EH (cell line): Measurements from ENCODE around the gene TIMP2.
A peak's percentile ranks its signal among the peaks of the same experiment; 100 is the strongest.
"Not testable (repeated sequence)": the region's sequence is repeated elsewhere in the genome, so short reads cannot be mapped to it uniquely, and the experiment has no call there.

Source experiments
- DNase-seq: peaks from one replicate; pipeline ENCODE4 v3.0.0-alpha.2; 2015; ENCODE audit warnings: low read depth

The TIMP2 gene

DNA sequence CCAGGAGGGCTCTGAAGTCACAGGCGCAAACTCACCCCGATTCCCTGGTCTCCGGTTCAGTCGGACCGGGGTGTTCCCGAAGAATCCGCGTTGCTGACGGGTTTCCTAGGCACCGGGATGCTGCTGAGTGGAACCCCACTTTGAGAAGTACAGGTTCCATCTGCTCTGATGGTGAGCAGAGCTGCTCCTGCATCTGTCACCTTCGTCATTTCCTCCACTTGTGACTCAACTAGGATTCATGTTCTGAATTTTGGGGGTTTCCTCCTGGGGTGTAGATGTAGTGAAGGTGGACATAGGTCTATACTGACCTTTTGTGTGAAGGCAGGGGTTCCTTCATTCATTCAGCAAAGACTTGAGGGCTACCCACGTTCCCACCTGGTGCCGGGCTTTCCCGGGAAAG lies 29.5 kb upstream of the TIMP2 start:
- no peak for DNase-seq

DNA sequence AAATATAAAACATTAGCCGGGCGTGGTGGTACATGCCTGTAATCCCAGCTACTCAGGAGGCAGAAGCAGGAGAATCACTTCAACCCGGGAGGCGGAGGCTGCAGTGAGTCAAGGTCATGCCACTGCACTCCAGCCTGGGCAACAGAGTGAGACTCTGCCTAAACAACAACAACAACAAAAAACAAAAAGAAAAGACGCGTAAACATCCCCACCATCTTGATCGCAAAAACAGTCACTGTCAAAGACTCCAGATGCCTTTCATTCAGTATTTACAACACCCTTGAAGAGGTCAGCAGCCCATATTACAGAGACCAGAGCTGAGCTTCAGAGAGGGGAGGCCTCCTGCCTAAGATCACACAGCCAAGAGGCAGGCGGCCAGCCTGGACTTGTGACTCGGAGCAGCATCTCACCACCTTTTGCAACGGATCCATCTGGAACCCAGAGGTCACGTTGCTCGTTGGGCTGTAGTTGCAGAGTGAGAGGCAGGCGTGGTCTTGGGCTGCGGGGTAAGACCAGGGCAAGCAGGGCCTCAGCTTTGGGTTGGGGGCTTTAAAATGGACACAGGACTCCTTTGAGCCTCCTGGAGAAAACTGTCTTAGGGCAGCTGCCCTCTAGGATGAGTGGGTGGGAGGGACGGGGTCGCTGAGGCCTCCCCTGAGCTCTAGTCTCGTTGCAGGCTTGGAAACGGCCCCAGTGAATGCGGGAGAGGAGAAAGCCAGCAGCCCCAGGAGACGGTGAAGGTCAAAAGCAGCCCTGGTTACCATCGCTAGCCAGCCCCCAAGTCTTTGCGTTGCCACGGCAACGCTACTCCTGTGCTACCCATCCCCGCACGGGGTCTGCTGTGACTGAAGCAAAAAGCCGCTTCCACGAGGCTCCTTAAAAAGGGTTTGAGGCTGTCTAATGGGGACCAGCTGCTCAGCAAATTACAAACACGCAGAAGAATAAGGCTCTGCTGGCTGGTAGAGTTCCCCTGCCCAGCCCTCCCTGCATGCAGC lies 28.5 kb upstream of the TIMP2 start:
- no peak for DNase-seq

DNA sequence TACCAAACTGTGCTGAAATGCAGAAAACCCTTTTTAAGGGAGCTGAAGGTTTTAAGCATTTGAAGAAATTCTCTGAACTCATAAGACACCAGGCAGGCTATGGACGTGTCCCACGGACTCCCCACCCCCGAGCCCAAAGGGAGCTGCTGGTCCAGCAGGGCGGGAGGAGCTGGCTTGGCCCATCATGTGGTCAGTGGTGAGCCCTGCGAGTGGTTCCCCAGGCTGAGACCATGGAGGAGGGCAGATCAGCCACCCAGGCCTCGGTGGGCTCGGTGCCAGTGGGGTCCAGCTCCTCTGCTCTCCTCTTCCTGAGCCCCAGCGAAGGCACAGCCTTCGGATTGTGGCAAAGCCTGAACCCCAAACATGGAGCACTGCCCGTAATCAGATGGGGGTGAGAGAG lies 27.5 kb upstream of the TIMP2 start:
- DNase-seq, result no peak

DNA sequence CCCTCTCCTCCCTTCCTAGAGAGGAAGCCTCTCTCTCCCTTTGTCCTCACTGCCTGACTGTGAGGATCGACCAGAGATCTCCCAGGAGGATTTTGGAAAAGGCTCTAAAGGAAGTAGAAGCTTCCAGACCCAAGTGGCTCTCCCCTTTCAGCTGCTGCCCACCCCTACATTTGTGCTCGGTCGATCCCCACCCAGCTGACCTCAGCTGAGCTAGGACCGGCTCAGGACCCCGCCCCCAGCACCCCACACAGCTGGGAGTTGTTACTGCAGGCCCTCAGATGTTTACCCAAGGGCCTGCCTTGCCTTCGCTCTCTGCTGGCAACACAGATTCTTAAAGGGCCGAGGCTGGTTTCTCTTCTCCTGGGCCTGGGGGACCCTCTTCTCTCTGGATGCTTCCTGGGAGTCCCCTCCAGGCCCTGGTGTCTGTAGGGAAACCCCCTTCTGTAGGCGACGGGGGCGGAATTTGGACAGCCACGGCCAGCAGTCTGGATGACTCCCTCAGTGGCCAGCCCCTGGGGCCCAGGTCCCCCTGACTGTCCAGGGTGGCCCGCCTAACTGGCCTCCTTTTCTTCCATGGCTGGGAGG lies 26.9 kb upstream of the TIMP2 start:
- no peak for DNase-seq

DNA sequence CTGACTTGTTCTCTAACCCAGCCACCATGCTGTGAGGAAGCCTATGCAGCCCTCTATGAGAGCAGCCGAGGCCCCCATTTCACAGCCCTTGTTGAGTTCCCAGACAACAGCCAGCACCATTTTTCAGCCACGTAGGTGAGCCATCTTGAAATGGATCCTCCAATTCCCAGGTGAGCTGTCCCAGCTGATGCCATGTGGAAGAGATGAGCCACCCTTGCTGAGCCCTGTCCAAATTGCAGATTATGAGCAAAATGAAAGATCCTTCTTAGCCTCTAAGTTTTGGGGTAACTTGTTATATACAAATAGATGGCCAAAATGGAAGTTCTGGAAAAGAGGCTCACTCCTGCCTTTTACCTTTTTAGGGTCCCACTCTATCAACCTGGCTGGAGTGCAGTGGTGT lies 25.7 kb upstream of the TIMP2 start:
- DNase-seq, result no peak

DNA sequence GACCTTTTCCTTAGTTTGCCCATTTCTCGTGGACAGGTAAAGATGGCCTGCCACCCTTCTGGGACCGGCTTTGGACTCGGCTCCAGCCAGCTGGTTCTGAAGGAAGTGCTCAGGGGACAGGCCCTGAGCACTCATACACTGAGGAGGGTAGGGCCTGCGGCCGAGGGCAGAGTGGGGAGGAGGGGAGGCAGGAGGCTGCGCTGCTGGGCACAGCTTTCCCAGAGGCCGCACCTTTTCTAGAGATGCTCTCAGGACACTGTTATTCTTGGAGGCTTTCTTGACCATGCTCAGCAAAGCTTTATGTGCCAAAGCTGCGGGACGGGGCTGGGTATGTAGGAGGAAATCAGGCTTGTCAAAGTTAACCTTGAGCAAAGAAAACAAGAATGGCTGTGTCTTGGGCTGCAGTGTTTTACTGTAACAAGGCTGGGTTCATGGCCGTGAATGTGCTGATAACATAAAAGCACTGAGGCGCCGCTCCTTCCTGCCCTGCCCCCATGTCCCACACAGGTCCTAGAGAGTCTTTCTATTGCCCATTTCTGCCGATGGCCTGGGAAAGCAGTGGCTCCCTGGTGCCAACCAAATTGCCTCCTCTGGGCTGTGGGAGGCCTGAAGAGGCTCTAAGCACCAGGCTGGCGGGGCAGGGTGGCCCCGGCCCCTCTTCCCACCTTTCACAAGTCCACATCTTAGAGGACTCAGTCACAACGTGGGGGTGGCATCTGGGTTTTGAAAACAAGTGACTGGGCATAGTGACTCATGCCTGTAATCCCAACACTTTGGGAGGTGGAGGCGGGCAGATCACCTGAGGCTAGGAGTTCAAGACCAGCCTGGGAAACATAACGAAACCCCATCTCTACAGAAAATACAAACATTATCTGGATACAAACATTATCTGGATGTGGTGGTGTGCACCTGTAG lies 22.3 kb upstream of the TIMP2 start:
- no peak for DNase-seq

DNA sequence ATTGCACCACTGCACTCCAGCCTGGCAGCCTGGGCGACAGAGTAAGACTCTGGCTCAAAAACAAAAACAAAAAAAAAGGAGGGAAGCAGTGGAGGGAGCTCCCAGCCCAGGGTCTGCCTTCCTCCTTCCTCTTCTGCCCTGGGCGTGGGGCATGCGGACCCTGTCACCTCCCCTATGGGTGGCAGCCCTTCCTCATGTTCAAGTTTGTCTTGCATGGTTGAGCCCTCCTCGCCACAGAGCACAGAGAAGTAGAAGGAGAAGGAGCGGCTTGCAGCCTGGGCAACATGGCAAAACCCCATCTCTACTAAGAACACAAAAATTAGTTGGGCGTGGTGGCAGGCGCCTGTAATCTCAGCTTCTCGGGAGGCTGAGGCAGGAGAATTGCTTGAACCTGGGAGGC lies 21.4 kb upstream of the TIMP2 start:
- no peak for DNase-seq

DNA sequence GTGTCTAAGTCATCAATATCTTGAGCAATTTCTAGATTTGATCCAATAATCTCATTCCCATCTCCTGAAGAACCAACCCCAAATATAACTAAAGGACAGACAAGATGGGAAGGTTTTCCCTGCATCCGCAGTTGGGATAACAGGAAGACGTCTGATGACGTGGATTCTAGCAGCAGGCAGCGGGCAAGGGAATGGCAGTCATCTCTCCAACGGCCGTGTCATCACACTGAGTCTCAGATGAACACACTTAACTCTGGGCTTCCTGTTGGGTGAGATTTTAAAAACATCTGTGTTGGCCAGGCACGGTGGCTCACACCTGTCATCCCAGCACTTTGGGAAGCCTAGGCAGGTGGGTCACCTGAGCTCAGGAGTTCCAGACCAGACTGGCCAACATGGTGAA lies 20.9 kb upstream of the TIMP2 start:
- no peak for DNase-seq

DNA sequence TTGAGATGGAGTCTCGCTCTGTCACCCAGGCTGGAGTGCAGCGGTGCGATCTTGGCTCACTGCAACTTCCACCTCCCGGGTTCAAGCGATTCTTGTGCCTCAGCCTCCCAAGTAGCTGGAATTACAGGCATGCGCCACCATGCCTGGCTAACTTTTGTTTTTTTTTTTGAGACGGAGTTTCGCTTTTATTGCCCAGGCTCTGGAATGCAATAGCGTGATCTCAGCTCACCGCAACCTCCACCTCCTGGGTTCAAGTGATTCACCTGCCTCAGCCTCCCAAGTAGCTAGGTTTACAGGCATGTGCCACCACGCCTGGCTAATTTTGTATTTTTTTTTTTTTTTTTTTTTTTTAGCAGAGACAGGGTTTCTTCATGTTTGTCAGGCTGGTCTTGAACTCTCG lies 20.3 kb upstream of the TIMP2 start:
- not testable (repeated sequence) for DNase-seq

DNA sequence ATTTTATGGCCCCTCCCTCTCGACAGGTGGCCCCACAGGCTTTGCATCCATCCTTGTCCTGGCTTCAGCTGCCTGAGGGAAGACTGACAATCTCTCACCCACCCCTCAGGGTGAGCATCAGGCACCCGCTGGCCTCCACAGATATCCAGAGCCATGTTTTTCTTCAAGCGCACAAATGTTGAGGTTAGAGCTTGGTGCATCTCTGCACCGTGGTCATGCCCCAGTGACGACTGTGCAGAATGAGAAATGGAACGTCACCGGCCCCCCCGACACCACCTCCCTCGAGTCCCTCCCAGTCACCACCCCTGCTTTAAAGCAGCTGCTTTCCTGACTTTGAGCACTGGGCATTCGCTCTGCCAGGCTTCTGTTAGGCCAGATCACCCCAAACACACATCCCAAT lies 19.8 kb upstream of the TIMP2 start:
- no peak for DNase-seq

DNA sequence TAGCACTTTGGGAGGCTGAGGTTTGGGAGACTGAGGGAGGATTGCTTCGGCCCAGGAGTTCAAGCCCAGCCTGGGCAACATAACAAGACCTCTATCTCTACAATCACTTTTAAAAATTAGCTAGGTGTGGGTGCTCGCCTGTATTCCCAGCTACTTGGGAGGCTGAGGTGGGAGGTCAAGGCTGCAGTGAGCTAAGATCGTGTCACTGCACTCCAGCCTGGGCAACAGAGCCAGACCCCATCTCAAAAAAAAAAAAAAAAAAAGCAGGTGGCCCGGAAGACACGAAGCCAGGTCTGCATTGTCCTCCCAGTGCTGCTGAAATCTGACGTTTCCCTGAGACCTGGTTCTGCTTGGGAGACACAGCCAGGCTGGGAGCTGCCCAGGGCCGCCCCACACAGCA lies 18.8 kb upstream of the TIMP2 start:
- no peak for DNase-seq

DNA sequence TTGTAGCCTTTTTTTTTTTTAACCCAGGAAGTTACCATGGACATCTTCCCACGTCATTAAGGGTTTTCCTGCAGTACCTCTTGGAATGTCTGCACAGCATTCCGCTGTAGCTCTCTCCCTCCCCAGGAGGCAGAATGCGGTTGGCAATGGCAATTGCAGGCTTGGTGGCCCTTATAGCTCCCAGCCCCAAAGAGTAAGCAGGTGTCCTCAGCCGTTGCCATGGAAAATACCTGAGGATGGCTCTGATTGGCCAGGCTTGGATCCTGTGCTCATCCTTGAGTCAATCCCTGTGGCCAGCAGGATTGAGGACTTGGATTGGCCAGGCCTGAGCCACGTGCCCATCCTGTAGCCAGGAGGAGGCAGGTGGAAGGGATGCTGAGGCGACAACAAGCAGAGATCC lies 15.5 kb upstream of the TIMP2 start:
- DNase-seq, result peak; percentile 74

DNA sequence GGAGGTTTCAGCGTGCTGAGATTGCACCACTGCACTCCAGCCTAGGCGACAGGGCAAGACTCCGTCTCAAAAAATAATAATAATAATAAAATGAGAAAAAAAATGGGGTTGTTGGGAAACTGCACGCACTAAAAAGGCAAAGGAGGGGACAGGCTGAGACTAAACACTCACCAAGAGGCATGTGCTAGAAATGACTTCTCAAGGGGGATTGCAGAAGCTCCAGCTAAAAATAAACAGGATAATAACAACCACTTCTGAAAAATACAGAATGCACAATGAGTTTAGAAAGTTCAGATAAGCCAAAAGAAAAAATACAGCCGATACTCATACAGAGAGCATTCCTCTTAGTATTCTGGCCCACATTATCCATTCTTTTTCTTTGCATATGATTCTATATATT lies 15.1 kb upstream of the TIMP2 start:
- DNase-seq, result no peak

DNA sequence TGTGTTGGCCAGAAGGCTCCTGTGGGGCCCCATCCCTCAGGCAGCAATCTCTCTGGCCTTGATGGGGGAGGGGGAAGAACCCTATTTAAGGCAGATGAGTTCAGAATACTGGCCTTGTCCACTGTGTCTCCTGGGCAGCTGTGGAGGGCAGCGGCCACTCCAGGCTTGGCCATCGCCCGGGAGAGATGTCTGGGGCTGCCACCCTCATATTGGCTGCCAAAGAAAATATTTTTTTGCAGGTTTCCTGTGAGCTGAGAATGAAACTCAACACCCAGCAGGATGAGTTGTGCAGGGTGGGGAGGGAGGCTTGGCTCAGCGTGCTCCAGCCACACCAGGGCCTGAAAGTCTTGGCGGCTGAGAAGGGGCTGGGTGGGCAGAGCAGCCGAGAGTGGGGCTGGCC lies 14.4 kb upstream of the TIMP2 start:
- peak; percentile 63 for DNase-seq

DNA sequence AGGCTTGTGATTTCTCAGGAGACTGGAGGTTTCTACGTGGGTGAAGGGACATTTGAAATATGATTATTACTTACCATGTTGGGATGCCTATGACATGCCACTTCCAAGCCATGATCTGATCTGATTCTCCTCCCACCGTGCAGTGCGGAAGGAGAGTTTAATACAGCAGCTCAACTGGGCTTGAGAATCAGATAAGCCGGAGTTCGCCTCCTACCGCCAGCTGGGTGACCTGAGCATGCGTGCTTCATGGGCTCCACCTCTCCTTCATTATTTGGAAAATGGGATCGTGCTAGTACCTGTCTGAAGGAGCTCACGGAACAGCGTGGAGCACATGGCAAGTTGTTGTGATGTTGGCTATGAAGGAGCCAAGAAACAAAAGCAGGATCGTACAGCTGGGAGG lies 12.4 kb upstream of the TIMP2 start:
- no peak for DNase-seq

DNA sequence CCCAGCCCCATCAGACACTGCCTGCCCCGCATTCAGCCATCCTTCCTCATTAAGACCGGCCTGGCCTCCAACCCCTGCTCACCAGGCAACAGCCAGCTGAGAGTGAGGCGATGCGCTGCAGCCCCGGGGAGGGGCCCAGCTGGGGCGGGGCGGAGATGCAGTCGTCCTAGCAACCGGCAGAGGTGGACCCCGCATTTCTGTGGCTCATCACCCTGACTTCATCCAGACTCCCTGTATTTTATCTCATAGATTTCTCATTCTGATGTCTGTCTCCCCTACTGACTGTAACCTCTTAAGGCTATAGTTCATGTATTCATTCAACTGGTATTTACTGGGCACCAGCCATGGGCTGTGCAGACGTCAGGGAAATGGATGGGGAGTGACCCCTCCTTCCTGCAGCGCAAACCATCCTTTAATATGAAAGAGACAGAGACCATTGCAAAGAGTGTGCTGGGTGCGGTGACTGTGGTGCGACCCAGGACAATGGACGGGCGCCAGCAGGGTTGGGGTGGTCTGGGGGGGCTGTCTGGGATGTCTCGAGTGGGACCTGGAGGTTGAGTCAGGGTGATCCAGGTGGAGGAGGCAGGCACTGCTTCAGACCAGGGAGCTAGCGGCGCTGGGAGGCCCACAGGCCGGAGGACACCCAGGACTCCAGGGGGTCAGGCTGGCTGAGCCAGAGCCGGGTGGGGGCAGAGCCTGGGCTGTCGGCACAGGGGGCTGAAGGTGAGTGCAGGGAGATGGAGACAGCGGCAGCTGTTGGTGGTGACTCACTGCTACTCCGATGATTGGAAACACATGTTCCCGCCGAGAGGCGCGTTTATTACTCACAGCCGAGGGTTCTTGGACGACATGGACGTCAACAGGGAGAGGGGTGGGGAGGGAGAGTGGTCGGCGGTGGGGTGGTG lies 10.5 kb upstream of the TIMP2 start:
- DNase-seq, result peak; percentile 98

DNA sequence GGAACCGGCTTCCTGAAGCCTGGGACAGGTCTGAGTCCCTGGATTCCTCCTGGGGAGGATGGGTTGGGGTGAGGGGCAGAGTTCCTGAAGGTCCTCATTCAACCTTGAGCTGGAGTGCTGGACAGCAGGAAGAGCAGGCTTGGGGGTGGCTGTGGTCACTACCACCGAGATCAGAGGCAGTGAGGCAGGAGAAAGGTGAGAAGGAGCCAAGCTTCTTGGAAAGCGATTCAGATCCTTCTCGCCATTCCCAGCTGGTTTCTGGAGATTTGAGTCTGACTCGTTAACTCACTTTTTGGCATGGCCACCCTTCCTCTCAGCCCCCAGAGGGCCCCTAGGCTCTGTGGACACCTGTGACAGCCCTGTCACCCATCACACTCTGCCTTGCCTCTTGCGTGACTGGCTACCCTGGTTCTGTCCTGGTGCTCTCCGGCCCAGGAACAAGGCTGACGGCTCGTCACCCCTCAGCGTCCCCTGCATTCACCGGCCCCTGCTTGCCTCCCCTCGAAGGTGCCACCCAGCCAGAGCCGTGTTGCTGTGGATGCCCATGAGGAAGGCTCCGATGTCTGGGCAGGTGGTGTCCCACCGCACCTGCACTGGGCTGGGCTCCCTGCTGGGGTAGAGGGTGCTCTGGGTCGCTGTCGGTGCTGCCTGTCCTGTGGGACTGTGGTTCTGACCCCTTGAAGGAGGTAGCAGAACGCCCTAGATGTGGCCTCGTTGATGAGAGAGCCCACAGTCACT lies 9.7 kb upstream of the TIMP2 start:
- peak; percentile 36 for DNase-seq

DNA sequence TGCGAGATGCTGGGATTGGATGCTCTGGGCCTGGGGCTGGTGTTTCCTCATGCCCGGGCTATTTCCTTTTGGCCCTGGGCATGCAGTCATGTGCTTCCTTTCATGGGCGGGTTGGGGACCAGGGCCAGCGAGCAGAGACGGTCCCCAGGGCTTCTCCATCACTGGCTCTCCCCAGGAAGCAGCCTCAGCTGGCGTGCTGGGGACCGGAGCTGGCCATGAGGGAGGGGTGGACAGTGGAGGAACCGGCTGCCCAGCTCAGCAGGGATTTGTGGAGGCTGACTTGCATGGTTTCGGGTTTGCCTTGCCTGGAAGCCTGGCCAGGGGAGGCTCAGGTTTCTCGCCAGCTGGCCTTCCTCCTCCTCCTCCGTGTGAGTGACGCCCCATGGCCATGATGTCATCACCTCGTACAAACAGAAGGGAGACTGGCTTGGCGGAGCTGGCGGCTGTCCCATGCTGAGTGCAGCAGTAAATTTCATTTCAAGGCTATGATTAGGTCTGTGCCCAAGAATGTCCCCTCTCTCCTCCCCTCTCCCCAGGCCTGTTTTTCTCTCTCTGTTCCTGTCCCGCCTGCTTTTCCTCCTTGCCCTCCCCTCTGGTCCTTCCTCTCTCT lies 8.9 kb upstream of the TIMP2 start:
- DNase-seq, result peak; percentile 99

DNA sequence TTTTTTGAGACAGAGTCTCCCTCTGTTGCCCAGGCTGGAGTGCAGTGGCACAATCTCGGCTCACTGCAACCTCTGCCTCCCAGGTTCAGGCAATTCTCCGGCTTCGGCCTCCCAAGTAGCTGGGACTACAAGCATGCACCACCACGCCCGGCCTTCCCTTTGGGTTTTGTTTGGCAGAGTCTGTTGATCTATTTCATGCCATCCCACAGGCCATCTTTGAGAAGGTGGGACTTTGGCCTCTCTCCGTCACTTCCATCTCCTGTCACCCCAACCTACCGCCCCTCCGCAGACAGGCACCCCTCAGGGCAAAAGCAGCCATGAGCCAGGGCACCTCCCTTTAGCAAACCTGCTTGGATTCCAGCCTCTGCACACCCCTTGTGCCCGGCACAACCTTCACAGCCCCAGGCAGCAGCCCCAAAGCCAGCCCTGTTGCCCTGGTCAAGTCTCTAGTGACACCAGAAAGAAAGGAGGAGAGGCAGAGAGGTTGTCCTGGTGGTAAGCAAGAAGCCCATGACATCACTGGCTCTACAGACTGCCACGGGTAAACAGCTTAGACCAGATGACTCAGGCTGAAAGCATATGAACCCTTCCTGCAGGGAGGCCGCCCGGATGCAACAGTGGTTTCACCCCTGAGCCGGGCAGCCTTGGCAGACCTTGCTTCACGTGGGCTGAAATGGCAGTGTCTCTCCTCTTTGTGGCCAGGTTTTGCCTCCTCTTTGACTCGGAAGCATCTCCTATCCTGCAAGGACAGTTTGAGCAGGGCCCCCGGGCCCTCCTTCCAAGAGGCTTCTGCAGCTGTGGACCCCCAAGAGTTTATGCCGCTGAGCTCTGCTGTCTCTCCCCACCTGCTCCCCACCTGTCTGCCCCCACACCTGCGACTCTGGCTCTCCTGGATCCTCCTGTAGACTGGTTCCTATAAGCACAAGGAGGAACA lies 8.1 kb upstream of the TIMP2 start:
- DNase-seq, result peak; percentile 99
